ENCODE measurements around the gene KCTD10. TPM values are rescaled to one million over a fixed set of nuclear protein-coding genes. Genes with fewer than 3 reads are reported as not detected.

Gene KCTD10
- total and polyA plus RNA-seq, 10 of the 15 experiments (the other 5 are each of a cell fraction or from before 2014, with no cell fraction given) = 5.6 to 52.0 (median 34.2) TPM

GRCh38 chr12:109461049-109461845, 15.9 kb downstream of the KCTD10 start (continued):
- TF ChIP-seq POLR2A (IDR thresholded peaks at IDR 0.05; ENCODE audit: low read depth, low read length) (no peak), PAX5 (IDR thresholded peaks at IDR 0.05; ENCODE audit: borderline replicate concordance, low read depth, low read length) (no peak), CHD1 (IDR thresholded peaks at IDR 0.05; ENCODE audit: low read depth, low read length) (no peak), MEF2B (IDR thresholded peaks at IDR 0.05; ENCODE audit: partially characterized antibody, poor library complexity, severe bottlenecking) (no peak), DPF2 (IDR thresholded peaks at IDR 0.05) (no peak), ESRRA (IDR thresholded peaks at IDR 0.05; ENCODE audit: low read length) (no peak), GATAD2B (conservative IDR thresholded peaks at IDR 0.05; ENCODE audit: low read depth) (no peak), ZBTB40 (IDR thresholded peaks at IDR 0.05; ENCODE audit: borderline replicate concordance) (no peak), IKZF1 (conservative IDR thresholded peaks at IDR 0.05) (0 out of 2 replicates have a peak, but pooled peaks have one; percentile 14), PBX3 (IDR thresholded peaks at IDR 0.05; ENCODE audit: insufficient replicate concordance, low read depth, low read length) (no peak), RAD21 (IDR thresholded peaks at IDR 0.05; ENCODE audit: insufficient read depth, low read depth, low read length) (no peak), CHD2 (IDR thresholded peaks at IDR 0.05; ENCODE audit: borderline replicate concordance, low read depth, low read length) (no peak), CBFB (IDR thresholded peaks at IDR 0.05; ENCODE audit: low read depth) (no peak), NBN (IDR thresholded peaks at IDR 0.05) (no peak), SIN3A (IDR thresholded peaks at IDR 0.05; ENCODE audit: low read depth, low read length) (no peak), ZZZ3 (IDR thresholded peaks at IDR 0.05; ENCODE audit: control insufficient read depth, insufficient read length, low read depth) (no peak), RUNX3 (IDR thresholded peaks at IDR 0.05; ENCODE audit: low read length) (0 out of 2 replicates have a peak, but pooled peaks have one; percentile 11), CHD4 (IDR thresholded peaks at IDR 0.05) (no peak), SMAD5 (IDR thresholded peaks at IDR 0.05; ENCODE audit: low read depth) (no peak), POLR2AphosphoS2 (IDR thresholded peaks at IDR 0.05; ENCODE audit: low read depth, low read length) (no peak), NR2C1 (IDR thresholded peaks at IDR 0.05) (0 out of 2 replicates have a peak, but pooled peaks have one; percentile 28), ZBTB33 (IDR thresholded peaks at IDR 0.05) (no peak), MXI1 (IDR thresholded peaks at IDR 0.05; ENCODE audit: low read depth, low read length) (no peak)
